GM12892 (cell line): ENCODE measurements around the gene ZNF106.

Source experiments
- DNase-seq: peaks from one replicate; pipeline ENCODE4 v3.0.0; 2011; ENCODE audit not compliant: insufficient read length
- FAIRE-seq: peaks from 2 replicates; lab custom pipeline; 2011; peaks lifted over from hg19 to GRCh38; lab: Jason Lieb, UNC
- POLR2A ChIP-seq: IDR thresholded peaks from 2 replicates; pipeline ENCODE4 v1.6.1; 2011; ENCODE audit warnings: low read depth, low read length, control low read depth
- POLR2AphosphoS5 ChIP-seq: IDR thresholded peaks from 2 replicates; pipeline ENCODE4 v1.6.1; 2011; ENCODE audit warnings: low read depth, low read length, control low read depth
- TAF1 ChIP-seq: IDR thresholded peaks from 2 replicates; pipeline ENCODE4 v1.6.1; 2011; ENCODE audit warnings: low read depth, mild to moderate bottlenecking, control low read depth, low read length, borderline replicate concordance

The ZNF106 gene

GRCh38 chr15:42402455-42403205, 88.3 kb downstream of the ZNF106 start:
- FAIRE-seq = no peak
- TF ChIP-seq POLR2A (no peak), POLR2AphosphoS5 (no peak), TAF1 (no peak)
- no peak for DNase-seq

GRCh38 chr15:42401544-42402454, 89.1 kb downstream of the ZNF106 start:
- no peak for DNase-seq
- FAIRE-seq = peak; percentile 21
- TF ChIP-seq POLR2A (no peak), POLR2AphosphoS5 (no peak), TAF1 (no peak)

DNA sequence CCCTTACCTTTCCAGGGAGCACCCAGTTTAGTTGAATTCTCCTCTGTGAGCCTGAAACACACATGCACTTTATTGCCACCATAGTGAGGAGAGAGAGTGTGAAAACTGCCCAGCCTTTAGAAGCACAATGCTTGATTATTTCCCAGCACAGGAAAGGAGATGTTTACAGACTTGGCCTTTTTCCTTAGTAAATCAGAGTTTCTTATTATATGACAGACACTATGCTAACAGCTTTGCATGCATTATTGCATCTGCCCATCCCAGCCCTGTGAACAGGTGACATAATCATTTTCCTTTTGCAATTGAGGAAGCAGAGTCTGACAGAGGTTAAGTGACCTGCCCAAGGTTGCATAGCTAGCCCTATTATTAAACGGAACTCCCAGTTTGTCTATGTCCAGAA, 95.1 kb downstream of the ZNF106 start:
- no peak for DNase-seq
- TF ChIP-seq POLR2A (no peak), TAF1 (no peak), POLR2AphosphoS5 (no peak)
- no peak for FAIRE-seq

DNA sequence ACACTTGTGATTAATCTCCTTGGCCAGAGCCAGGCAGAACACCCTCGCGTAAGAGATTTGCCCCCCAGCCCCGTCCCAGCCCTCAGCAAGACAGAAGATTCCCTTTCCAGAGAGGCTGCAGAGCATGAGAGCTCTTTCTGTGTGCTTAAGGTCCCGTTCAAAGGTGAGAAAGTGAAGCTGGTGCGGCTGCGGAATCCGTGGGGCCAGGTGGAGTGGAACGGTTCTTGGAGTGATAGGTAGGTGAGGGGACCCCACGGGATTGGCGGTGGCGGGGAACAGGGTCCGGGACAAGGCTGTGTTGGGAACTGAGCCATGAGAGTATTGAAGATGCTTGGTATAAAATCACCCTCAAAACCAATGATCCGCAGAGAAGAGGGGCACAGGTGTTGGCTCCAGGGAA, 96.8 kb downstream of the ZNF106 start:
- TF ChIP-seq POLR2A = no peak
- FAIRE-seq (no peak), DNase-seq (no peak)

DNA sequence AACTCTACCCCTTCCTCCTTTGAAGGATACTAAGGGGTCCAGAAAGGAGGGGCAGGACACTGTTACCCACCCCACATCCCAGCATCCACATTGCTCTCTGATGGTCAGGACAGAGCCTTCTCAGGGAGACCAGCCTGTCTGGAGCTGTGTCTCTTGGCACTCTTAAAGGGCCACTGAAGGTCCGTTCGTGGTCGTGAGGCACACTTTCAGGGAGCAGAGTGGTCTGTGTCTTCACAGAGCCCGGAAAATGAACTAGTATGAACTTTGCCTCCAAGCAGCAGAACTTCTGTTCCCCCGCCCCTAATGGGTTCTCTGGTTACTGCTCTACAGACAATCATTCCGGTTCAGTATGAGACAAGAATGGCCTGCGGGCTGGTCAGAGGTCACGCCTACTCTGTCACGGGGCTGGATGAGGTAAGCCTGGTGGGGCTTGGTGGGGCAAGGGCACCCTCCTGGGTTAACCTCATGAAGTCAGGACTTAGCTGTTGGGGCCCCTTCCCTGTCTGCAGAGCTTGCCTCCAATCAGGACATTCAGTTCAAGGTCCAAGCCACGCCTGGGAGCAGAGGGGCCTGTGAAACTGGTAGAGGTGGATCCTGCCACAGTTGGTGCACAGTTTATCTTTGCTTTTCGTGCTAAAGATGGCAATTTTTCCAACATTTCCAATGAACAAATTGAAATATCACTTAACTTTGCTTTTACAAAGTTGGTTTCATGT, 98.5 kb downstream of the ZNF106 start:
- FAIRE-seq = no peak
- no peak for DNase-seq
- TF ChIP-seq TAF1 = no peak
- no peak for TF ChIP-seq POLR2A
- no peak for TF ChIP-seq POLR2AphosphoS5

GRCh38 chr15:42387603-42388002, 103.3 kb downstream of the ZNF106 start:
- FAIRE-seq (no peak), DNase-seq (no peak)
- TF ChIP-seq POLR2AphosphoS5 (no peak), TAF1 (no peak), POLR2A (no peak)

DNA sequence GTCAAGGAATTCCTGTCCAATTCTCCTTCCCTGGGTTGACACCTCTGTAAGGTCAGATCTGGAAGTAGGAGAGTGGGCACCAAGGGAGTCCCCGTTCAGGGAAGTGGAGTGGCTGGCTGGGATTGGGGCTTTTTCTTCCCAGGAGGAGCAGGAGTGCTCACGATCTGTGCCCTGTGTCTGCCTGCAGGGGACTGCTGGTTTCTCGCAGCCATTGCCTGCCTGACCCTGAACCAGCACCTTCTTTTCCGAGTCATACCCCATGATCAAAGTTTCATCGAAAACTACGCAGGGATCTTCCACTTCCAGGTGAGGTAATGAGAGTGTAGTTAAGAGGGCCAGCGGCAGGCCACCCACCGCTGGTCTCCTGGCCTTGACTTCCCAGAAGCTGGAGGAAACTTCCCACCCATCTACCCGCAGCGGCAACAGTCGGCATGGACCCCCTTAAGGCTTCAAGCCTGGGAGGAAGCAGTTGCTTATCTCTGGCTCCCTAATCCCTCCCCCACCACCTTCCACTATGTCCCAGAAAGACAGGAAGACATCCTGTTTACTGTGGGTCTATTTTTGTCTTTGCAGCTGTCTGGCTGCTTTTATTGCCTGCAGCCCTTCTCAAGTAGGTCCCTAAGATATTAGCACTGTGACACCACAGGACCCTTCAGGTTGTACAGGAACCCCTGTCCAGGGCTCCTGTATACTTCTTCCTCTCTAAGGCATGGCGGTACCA, 104.8 kb downstream of the ZNF106 start:
- FAIRE-seq = no peak
- TF ChIP-seq TAF1 = no peak
- no peak for TF ChIP-seq POLR2AphosphoS5

GRCh38 chr15:42385206-42385979, 105.5 kb downstream of the ZNF106 start:
- DNase-seq (no peak), FAIRE-seq (no peak)
- TF ChIP-seq POLR2AphosphoS5 = no peak
- TF ChIP-seq TAF1 = no peak
- no peak for TF ChIP-seq POLR2A

More for the DNA sequence above, 104.8 kb downstream of the ZNF106 start:
- no peak for DNase-seq

- DNase-seq = no peak
- TF ChIP-seq POLR2AphosphoS5 (no peak), POLR2A (no peak)
- FAIRE-seq = no peak
Measured at GRCh38 chr15:42384597-42384996, 106.3 kb downstream of the ZNF106 start.

DNA sequence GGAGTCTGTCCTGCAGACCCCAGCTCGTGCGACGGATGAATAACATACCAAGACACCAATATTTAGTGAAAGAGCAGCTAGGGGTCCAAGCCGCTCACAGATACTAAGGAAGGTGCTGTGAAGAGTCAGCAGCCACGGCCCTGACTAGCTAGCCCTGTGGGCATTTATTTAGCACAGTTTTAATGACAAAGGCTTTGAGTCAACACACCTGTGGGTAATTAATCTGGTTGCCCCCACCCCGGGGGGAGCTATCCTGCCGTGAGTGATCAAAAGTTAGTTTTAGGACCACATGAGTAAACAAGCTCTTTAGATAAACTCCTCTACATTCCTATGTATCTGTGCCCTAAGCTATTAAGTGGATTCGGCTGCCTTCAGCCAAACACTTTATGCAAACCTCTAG, 112.9 kb downstream of the ZNF106 start:
- FAIRE-seq (no peak), DNase-seq (no peak)
- TF ChIP-seq TAF1 = no peak
- TF ChIP-seq POLR2A = no peak
- no peak for TF ChIP-seq POLR2AphosphoS5

GRCh38 chr15:42375941-42376340, 115.0 kb downstream of the ZNF106 start:
- no peak for FAIRE-seq
- TF ChIP-seq POLR2A = no peak
- TF ChIP-seq TAF1 = no peak
- TF ChIP-seq POLR2AphosphoS5 = no peak
- no peak for DNase-seq
